Osteoblast (primary cell): ENCODE results near the gene LCK. TPM values are rescaled to one million over a fixed set of nuclear protein-coding genes. Genes with fewer than 3 reads are reported as not detected.

Experiments
- DNase-seq: peaks from one replicate; pipeline ENCODE4 v3.0.0; 2011; ENCODE audit warnings: low spot score, mixed read lengths; ENCODE audit not compliant: insufficient read length; ENCODE audit errors: missing footprints
- H2AFZ ChIP-seq: 2 replicates; pipeline ENCODE4 v1.6.0; 2011; ENCODE audit warnings: mild to moderate bottlenecking, low read length
- H3K27ac ChIP-seq: 2 replicates; pipeline ENCODE4 v1.5.1; 2011; ENCODE audit warnings: mild to moderate bottlenecking, low read depth, low read length, moderate library complexity
- H3K27me3 ChIP-seq: 2 replicates; pipeline ENCODE4 v1.6.0; 2012; ENCODE audit warnings: mild to moderate bottlenecking, control low read depth, inconsistent platforms, low read length, moderate library complexity; ENCODE audit not compliant: insufficient read depth
- H3K36me3 ChIP-seq: 2 replicates; pipeline ENCODE4 v1.5.1; 2011; ENCODE audit warnings: mild to moderate bottlenecking, low read length, control low read depth, moderate library complexity; ENCODE audit not compliant: insufficient read depth
- H3K4me1 ChIP-seq: 2 replicates; pipeline ENCODE4 v1.5.1; 2011; ENCODE audit warnings: mild to moderate bottlenecking, low read length, control low read depth, moderate library complexity; ENCODE audit not compliant: insufficient read depth
- H3K4me2 ChIP-seq: 2 replicates; pipeline ENCODE4 v1.6.0; 2011; ENCODE audit warnings: mild to moderate bottlenecking, low read length; ENCODE audit not compliant: insufficient read depth
- H3K4me3 ChIP-seq: fragments of 200-600 bp; sonication (generic); 3 replicates; pipeline ENCODE4 v1.5.1; 2012; ENCODE audit warnings: mild to moderate bottlenecking, low read length, inconsistent platforms; ENCODE audit not compliant: insufficient read depth
- H3K79me2 ChIP-seq: 2 replicates; pipeline ENCODE4 v1.6.0; 2012; ENCODE audit warnings: mild to moderate bottlenecking, low read length, control low read depth, inconsistent platforms; ENCODE audit not compliant: insufficient read depth
- H3K9me3 ChIP-seq: 2 replicates; pipeline ENCODE4 v1.5.1; 2011; ENCODE audit warnings: low read depth, low read length, control low read depth
- H4K20me1 ChIP-seq: 2 replicates; pipeline ENCODE4 v1.6.0; 2012; ENCODE audit warnings: mild to moderate bottlenecking, low read length, control low read depth; ENCODE audit not compliant: insufficient read depth
- CTCF ChIP-seq: IDR thresholded peaks from 2 replicates; pipeline ENCODE4 v1.5.1; 2011; ENCODE audit warnings: mild to moderate bottlenecking, low read depth, low read length, moderate library complexity; ENCODE audit errors: extremely low read depth
- total RNA-seq: library from RNA; depleted of rRNA; stranded (reverse); fragments of >200 nt; gene quantifications from 2 replicates; pipeline ENCODE4 v1.2.3, GENCODE V29; 2012

The LCK gene
- total RNA-seq, 1 donor = not detected

DNA sequence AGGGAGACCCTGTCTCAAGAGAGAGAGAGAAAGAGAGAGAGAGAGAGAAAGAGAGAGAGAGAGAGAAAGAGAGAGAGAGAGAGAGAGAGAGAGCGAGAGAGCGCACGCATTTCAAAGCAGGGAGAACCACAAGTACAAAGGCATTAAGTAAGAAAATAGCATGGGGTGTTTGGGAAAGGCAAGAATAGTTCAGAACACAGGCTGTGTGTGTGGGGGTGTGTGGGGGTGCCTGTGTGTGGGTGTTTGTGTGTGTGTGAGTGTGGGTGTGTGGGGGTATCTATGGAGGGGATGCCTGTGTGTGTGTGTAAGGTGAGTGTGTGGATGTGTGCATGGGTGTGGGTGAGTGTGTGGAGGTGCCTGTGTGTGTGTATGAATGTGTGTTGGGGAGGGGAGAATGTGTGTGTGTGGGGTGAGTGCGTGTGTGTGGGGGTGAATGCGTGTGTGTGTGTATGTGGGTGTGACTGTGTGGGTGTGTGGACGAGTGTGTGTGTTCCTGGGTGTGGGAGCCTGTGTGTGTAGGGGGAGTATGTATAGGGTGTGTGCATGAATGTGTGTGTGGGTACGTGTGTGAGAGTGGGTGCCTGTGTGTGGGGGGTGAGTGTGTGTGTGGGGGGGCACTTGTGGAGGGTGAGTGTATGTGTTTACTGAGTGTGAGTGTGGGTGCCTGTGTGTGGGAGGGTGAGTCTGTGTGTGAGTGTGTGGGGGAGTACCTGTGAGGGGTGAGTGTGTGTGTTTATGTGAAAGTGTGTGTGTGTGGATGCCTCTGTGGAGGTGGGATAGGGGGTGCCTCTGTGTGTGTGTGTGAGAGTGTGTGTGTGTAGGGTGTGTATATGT lies 21.7 kb downstream of the LCK start:
- Histone ChIP-seq H3K4me3 (no peak overlapping the region), H3K27ac (no peak overlapping the region), H3K4me2 (no peak overlapping the region), H2AFZ (no peak overlapping the region), H3K27me3 (peaks cover 47% of the 10 kb centered on the region), H3K4me1 (no peaks in the 10 kb centered on the region), H4K20me1 (no peaks in the 10 kb centered on the region), H3K36me3 (no peaks in the 10 kb centered on the region), H3K9me3 (no peaks in the 10 kb centered on the region), H3K79me2 (no peaks in the 10 kb centered on the region)
- TF ChIP-seq CTCF = no peak
- DNase-seq = peak; percentile 47

DNA sequence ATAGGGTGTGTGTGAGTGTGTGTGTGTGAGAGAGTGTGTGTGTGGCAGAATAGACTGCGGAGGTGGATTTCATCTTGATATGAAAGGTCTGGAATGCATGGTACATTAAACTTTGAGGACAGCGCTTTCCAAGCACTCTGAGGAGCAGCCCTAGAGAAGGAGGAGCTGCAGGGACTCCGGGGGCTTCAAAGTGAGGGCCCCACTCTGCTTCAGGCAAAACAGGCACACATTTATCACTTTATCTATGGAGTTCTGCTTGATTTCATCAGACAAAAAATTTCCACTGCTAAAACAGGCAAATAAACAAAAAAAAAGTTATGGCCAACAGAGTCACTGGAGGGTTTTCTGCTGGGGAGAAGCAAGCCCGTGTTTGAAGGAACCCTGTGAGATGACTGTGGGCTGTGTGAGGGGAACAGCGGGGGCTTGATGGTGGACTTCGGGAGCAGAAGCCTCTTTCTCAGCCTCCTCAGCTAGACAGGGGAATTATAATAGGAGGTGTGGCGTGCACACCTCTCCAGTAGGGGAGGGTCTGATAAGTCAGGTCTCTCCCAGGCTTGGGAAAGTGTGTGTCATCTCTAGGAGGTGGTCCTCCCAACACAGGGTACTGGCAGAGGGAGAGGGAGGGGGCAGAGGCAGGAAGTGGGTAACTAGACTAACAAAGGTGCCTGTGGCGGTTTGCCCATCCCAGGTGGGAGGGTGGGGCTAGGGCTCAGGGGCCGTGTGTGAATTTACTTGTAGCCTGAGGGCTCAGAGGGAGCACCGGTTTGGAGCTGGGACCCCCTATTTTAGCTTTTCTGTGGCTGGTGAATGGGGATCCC lies 22.5 kb downstream of the LCK start:
- DNase-seq = peak; percentile 60
- no peak for TF ChIP-seq CTCF
- Histone ChIP-seq H3K4me3 (no peak overlapping the region), H3K27me3 (peaks cover 47% of the 10 kb centered on the region), H3K9me3 (no peaks in the 10 kb centered on the region), H3K4me1 (no peaks in the 10 kb centered on the region), H3K27ac (no peak overlapping the region), H3K36me3 (no peaks in the 10 kb centered on the region), H2AFZ (no peak overlapping the region), H3K4me2 (no peak overlapping the region), H3K79me2 (no peaks in the 10 kb centered on the region), H4K20me1 (no peaks in the 10 kb centered on the region)

DNA sequence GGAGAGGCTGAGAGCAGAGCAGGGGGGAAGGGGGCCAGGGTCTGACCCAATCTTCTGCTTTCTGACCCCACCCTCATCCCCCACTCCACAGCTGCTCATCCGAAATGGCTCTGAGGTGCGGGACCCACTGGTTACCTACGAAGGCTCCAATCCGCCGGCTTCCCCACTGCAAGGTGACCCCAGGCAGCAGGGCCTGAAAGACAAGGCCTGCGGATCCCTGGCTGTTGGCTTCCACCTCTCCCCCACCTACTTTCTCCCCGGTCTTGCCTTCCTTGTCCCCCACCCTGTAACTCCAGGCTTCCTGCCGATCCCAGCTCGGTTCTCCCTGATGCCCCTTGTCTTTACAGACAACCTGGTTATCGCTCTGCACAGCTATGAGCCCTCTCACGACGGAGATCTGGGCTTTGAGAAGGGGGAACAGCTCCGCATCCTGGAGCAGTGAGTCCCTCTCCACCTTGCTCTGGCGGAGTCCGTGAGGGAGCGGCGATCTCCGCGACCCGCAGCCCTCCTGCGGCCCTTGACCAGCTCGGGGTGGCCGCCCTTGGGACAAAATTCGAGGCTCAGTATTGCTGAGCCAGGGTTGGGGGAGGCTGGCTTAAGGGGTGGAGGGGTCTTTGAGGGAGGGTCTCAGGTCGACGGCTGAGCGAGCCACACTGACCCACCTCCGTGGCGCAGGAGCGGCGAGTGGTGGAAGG lies 23.7 kb downstream of the LCK start:
- peaks cover 50% of the 10 kb centered on the region for H3K27me3 ChIP-seq
- H3K36me3 ChIP-seq = no peaks in the 10 kb centered on the region

More for the DNA sequence above, 23.7 kb downstream of the LCK start:
- H3K27ac ChIP-seq = no peak overlapping the region
- H3K4me3 ChIP-seq = no peak overlapping the region
- no peaks in the 10 kb centered on the region for H3K9me3 ChIP-seq
- no peaks in the 10 kb centered on the region for H4K20me1 ChIP-seq
- H2AFZ ChIP-seq = no peak overlapping the region
- TF ChIP-seq CTCF = no peak
- peak; percentile 44 for DNase-seq
- no peaks in the 10 kb centered on the region for H3K4me1 ChIP-seq
- no peak overlapping the region for H3K4me2 ChIP-seq
- H3K79me2 ChIP-seq = no peaks in the 10 kb centered on the region
